ENCODE data around the gene PPP1R8. TPM values are rescaled to one million over a fixed set of nuclear protein-coding genes. Genes with fewer than 3 reads are reported as not detected.

Gene PPP1R8
- total RNA-seq, 2 donors from 2014 or later, result 45.0 to 48.1 TPM

DNA sequence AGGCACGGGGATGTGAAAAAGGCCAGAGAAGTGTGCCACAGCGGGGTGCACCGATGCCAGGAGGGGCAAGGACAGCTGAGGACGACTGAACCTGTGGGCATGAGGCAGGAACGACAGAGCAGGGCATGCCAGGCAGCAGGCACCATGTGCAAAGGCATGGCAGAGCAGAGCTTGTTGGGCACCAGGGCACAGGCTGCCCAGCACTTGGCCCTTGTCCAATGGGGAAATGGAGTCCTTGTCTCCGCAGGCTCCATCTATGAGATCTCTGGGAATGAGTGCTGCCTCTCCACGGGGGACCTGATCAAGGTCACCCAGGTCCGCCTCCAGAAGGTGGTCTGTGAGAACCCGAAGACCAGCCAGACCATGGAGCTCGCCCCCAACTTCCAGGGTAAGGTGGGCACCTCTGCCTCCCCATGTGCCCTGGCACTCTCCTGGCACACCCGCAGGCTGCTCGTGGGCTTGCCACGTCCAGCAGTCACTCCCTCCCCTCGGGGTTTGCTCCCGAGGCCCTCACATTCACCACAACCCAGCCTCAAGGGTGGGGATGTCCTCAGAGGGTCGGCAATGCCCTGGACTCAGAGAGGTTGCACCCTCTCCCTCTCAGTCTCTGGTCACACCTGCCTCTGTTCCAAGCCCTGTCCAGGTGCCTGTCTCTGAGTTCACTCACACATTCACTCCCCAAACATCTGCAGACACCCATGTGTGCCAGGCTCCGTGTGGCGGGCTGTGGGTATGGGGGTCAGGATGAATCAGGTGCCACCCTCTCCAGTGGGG, 45.9 kb downstream of the PPP1R8 start:
- no peaks in the 10 kb centered on the region for H3K27me3 ChIP-seq (ENCODE audit: control insufficient read depth, insufficient read depth, low read length, poor library complexity, severe bottlenecking)
- TF ChIP-seq, protein P1, sequence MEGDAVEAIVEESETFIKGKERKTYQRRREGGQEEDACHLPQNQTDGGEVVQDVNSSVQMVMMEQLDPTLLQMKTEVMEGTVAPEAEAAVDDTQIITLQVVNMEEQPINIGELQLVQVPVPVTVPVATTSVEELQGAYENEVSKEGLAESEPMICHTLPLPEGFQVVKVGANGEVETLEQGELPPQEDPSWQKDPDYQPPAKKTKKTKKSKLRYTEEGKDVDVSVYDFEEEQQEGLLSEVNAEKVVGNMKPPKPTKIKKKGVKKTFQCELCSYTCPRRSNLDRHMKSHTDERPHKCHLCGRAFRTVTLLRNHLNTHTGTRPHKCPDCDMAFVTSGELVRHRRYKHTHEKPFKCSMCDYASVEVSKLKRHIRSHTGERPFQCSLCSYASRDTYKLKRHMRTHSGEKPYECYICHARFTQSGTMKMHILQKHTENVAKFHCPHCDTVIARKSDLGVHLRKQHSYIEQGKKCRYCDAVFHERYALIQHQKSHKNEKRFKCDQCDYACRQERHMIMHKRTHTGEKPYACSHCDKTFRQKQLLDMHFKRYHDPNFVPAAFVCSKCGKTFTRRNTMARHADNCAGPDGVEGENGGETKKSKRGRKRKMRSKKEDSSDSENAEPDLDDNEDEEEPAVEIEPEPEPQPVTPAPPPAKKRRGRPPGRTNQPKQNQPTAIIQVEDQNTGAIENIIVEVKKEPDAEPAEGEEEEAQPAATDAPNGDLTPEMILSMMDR (conservative IDR thresholded peaks at IDR 0.05), result no peak
- H3K27me3 Mint-ChIP-seq (ENCODE audit: insufficient read depth), result peaks cover 8% of the 10 kb centered on the region
- WGBS, 2 experiments (ENCODE audit: insufficient coverage in 1 of 2, insufficient read length in 1 of 2), result 91 to 96% methylated on average over 13 to 18 of the region's 18 CpGs
- peaks cover 4% of the 10 kb centered on the region for H3K4me1 Mint-ChIP-seq
- no peak overlapping the region for H3K27ac ChIP-seq (ENCODE audit: low read depth, low read length)
- no peak overlapping the region for H3K4me3 Mint-ChIP-seq
- no peaks in the 10 kb centered on the region for H3K4me1 ChIP-seq (ENCODE audit: control insufficient read depth, insufficient read depth, low read length)
- H3K4me3 ChIP-seq (ENCODE audit: low read length), result no peak overlapping the region
- no peaks in the 10 kb centered on the region for H3K9me3 Mint-ChIP-seq
- no peaks in the 10 kb centered on the region for H3K36me3 ChIP-seq (ENCODE audit: control insufficient read depth, insufficient read depth, low read length)
- no peak overlapping the region for H3K27ac Mint-ChIP-seq
- no peaks in the 10 kb centered on the region for H3K9me3 ChIP-seq (ENCODE audit: control insufficient read depth, low read length)
- H3K36me3 Mint-ChIP-seq (ENCODE audit: low read depth), result peaks cover 5% of the 10 kb centered on the region
- no peak overlapping the region for H3K9ac ChIP-seq (ENCODE audit: extremely low read depth, low read length, poor library complexity, severe bottlenecking)
- no peak for DNase-seq

DNA sequence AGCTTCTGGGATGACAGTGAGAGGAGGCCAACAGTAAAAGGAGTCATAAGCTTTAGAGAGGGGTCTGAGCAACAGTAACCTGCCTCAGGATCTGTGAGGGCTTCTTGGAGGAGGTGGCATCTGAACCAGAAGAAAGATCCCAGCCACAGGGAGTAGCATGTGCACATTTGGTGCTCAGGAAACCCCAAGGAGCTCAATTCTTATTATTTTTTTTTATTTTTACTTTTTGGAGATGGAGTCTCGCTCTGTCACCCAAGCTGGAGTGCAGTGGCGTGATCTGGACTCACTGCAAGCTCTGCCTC, 46.5 kb downstream of the PPP1R8 start:
- Histone ChIP-seq H3K27me3 (ENCODE audit: control insufficient read depth, insufficient read depth, low read length, poor library complexity, severe bottlenecking) (no peaks in the 10 kb centered on the region), H3K27ac (ENCODE audit: low read depth, low read length) (no peak overlapping the region), H3K9me3 (ENCODE audit: control insufficient read depth, low read length) (no peaks in the 10 kb centered on the region), H3K4me3 (ENCODE audit: low read length) (no peak overlapping the region), H3K4me1 (ENCODE audit: control insufficient read depth, insufficient read depth, low read length) (no peaks in the 10 kb centered on the region), H3K9ac (ENCODE audit: extremely low read depth, low read length, poor library complexity, severe bottlenecking) (no peak overlapping the region), H3K36me3 (ENCODE audit: control insufficient read depth, insufficient read depth, low read length) (no peaks in the 10 kb centered on the region)
- WGBS, 2 experiments (ENCODE audit: insufficient coverage in 1 of 2, insufficient read length in 1 of 2), result 87 to 98% methylated on average over 2 of the region's 2 CpGs
- Mint-ChIP-seq H3K4me1 (peaks cover 4% of the 10 kb centered on the region), H3K4me3 (no peak overlapping the region), H3K36me3 (ENCODE audit: low read depth) (peaks cover 5% of the 10 kb centered on the region), H3K27ac (no peak overlapping the region), H3K9me3 (no peaks in the 10 kb centered on the region), H3K27me3 (ENCODE audit: insufficient read depth) (peaks cover 8% of the 10 kb centered on the region)
- no peak for DNase-seq
- TF ChIP-seq, protein P1 (conservative IDR thresholded peaks at IDR 0.05), result no peak

DNA sequence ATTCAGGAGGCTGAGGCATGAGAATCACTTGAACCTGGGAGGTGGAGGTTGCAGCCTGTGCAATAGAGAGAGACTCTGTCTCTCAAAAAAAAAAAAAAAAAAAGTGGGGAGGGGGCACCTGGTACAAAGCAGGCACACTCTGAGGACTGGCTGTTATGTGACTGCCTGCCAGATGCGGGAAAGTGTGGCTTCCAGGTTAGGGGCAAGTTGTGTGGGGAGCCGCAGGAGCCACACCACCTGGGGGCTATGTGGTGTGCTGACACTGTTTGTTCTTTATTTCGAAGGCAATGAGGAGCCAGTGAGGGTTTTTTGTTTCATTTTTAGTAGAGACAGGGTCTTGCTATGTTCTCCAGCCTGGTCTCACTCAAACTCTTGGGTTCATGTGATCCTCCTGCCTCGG, 47.5 kb downstream of the PPP1R8 start:
- Mint-ChIP-seq H3K27me3 (ENCODE audit: insufficient read depth) (peaks cover 4% of the 10 kb centered on the region), H3K36me3 (ENCODE audit: low read depth) (peaks cover 9% of the 10 kb centered on the region), H3K9me3 (no peaks in the 10 kb centered on the region), H3K4me3 (no peak overlapping the region), H3K4me1 (peaks cover 2% of the 10 kb centered on the region), H3K27ac (no peak overlapping the region)
- no peak overlapping the region for H3K9ac ChIP-seq (ENCODE audit: extremely low read depth, low read length, poor library complexity, severe bottlenecking)
- no peaks in the 10 kb centered on the region for H3K9me3 ChIP-seq (ENCODE audit: control insufficient read depth, low read length)
- H3K4me3 ChIP-seq (ENCODE audit: low read length), result no peak overlapping the region
- TF ChIP-seq, protein P1 (conservative IDR thresholded peaks at IDR 0.05), result no peak
- H3K36me3 ChIP-seq (ENCODE audit: control insufficient read depth, insufficient read depth, low read length), result no peaks in the 10 kb centered on the region
- H3K4me1 ChIP-seq (ENCODE audit: control insufficient read depth, insufficient read depth, low read length), result no peaks in the 10 kb centered on the region
- WGBS, 2 experiments (ENCODE audit: insufficient coverage in 1 of 2, insufficient read length in 1 of 2), result 79 to 96% methylated on average over 3 to 4 of the region's 4 CpGs
- no peaks in the 10 kb centered on the region for H3K27me3 ChIP-seq (ENCODE audit: control insufficient read depth, insufficient read depth, low read length, poor library complexity, severe bottlenecking)
- no peak for DNase-seq
- no peak overlapping the region for H3K27ac ChIP-seq (ENCODE audit: low read depth, low read length)
